OCI-M1 (cell line): ENCODE results near the gene UBE4B.
"Not testable (repeated sequence)": the region's sequence is repeated elsewhere in the genome, so short reads cannot be mapped to it uniquely, and the experiment has no call there.

Source experiments
- DNase-seq: peaks from one replicate; lab custom pipeline; 2025; lab: John Stamatoyannopoulos, UW

Gene UBE4B

GRCh38 chr1:10177876-10178275 lies 145.1 kb downstream of the UBE4B start:
- DNase-seq = no peak

- DNase-seq = no peak
Measured at GRCh38 chr1:10178597-10179405, 146.0 kb downstream of the UBE4B start.

- no peak for DNase-seq
Measured at GRCh38 chr1:10179406-10180091, 146.8 kb downstream of the UBE4B start.

GRCh38 chr1:10181154-10181553 lies 148.4 kb downstream of the UBE4B start:
- DNase-seq = no peak

- no peak for DNase-seq
Measured at GRCh38 chr1:10185759-10186158, 153.0 kb downstream of the UBE4B start.

- no peak for DNase-seq
Measured at GRCh38 chr1:10186331-10187025, 153.7 kb downstream of the UBE4B start.

- no peak for DNase-seq
Measured at GRCh38 chr1:10187026-10187334, 154.2 kb downstream of the UBE4B start.

GRCh38 chr1:10188133-10188650 lies 155.4 kb downstream of the UBE4B start:
- DNase-seq = no peak

GRCh38 chr1:10189659-10190058 lies 156.9 kb downstream of the UBE4B start:
- no peak for DNase-seq

GRCh38 chr1:10192263-10192662 lies 159.5 kb downstream of the UBE4B start:
- DNase-seq = no peak

GRCh38 chr1:10193288-10193687 lies 160.5 kb downstream of the UBE4B start:
- no peak for DNase-seq

- DNase-seq = no peak
Measured at GRCh38 chr1:10195570-10195969, 162.8 kb downstream of the UBE4B start.

GRCh38 chr1:10196976-10197375 lies 164.2 kb downstream of the UBE4B start:
- DNase-seq = no peak

GRCh38 chr1:10200620-10201019 lies 167.9 kb downstream of the UBE4B start:
- DNase-seq = no peak

GRCh38 chr1:10204003-10204642 lies 171.4 kb downstream of the UBE4B start:
- DNase-seq = no peak

GRCh38 chr1:10205206-10205605 lies 172.4 kb downstream of the UBE4B start:
- DNase-seq = not testable (repeated sequence)

GRCh38 chr1:10207810-10208209 lies 175.1 kb downstream of the UBE4B start:
- no peak for DNase-seq

- DNase-seq = no peak
Measured at GRCh38 chr1:10208537-10208936, 175.8 kb downstream of the UBE4B start.

GRCh38 chr1:10209590-10209904 lies 176.8 kb downstream of the UBE4B start:
- no peak for DNase-seq

GRCh38 chr1:10209905-10210810 lies 177.4 kb downstream of the UBE4B start, which contains the start of gene KIF1B:
Gene KIF1B (plus strand): TSS chr1:10210570. CDS start chr1:10232329, 21,759 bp downstream.
- DNase-seq = peak; percentile 97
